Neuronal stem cell (in vitro differentiated cells): ENCODE data around the gene ARRDC2.

ENCODE experiments used
- DNase-seq: peaks from one replicate; pipeline ENCODE4 v3.0.0-alpha.2; 2013; ENCODE audit warnings: low spot score
- H2AFZ ChIP-seq: one replicate; pipeline ENCODE4 v1.6.1; 2013; ENCODE audit warnings: mild to moderate bottlenecking, low read length, inconsistent platforms
- H2AK5ac ChIP-seq: 2 replicates; pipeline ENCODE4 v1.6.1; 2013; ENCODE audit warnings: low read depth, mild to moderate bottlenecking, inconsistent platforms, low read length, moderate library complexity, mixed read lengths
- H2BK120ac ChIP-seq: 2 replicates; pipeline ENCODE4 v1.6.1; 2013; ENCODE audit warnings: low read depth, mild to moderate bottlenecking, inconsistent platforms, low read length, moderate library complexity, mixed read lengths
- H2BK12ac ChIP-seq: one replicate; pipeline ENCODE4 v1.6.1; 2013; ENCODE audit warnings: low read length, inconsistent platforms
- H2BK15ac ChIP-seq: 2 replicates; pipeline ENCODE4 v1.6.1; 2013; ENCODE audit warnings: mild to moderate bottlenecking, low read length, inconsistent platforms, mixed read lengths
- H2BK5ac ChIP-seq: one replicate; pipeline ENCODE4 v1.6.1; 2013; ENCODE audit warnings: inconsistent platforms, mild to moderate bottlenecking, low read length, moderate library complexity
- H3K14ac ChIP-seq: one replicate; pipeline ENCODE4 v1.6.1; 2013; ENCODE audit warnings: low read length, inconsistent platforms
- H3K18ac ChIP-seq: 2 replicates; pipeline ENCODE4 v1.6.1; 2013; ENCODE audit warnings: low read length, inconsistent platforms
- H3K23ac ChIP-seq: 2 replicates; pipeline ENCODE4 v1.6.1; 2013; ENCODE audit warnings: low read depth, mild to moderate bottlenecking, mixed read lengths, low read length, inconsistent platforms; ENCODE audit not compliant: poor library complexity
- H3K27ac ChIP-seq: replicated peaks from 3 replicates; pipeline ENCODE4 v1.5.1; 2013; ENCODE audit warnings: low read length, inconsistent platforms
- H3K27me3 ChIP-seq, 3 experiments: 2 replicates each; pipeline ENCODE4 v1.6.1; 2013; ENCODE audit warnings: low read length in 3 of 3, mild to moderate bottlenecking in 2 of 3, inconsistent platforms in 1 of 3, low read depth in 1 of 3, mixed read lengths in 1 of 3, moderate library complexity in 1 of 3; ENCODE audit not compliant: control insufficient read depth in 3 of 3, insufficient read depth in 3 of 3
- H3K36me3 ChIP-seq, 2 donors: replicated peaks in 1 of 2; 2 replicates each; pipeline ENCODE4 v1.6.1; 2013; ENCODE audit warnings: low read length in 2 of 2; ENCODE audit not compliant: control insufficient read depth in 2 of 2, insufficient read depth in 2 of 2
- H3K4ac ChIP-seq: 2 replicates; pipeline ENCODE4 v1.6.1; 2013; ENCODE audit warnings: inconsistent platforms, mild to moderate bottlenecking, low read length, moderate library complexity
- H3K4me1 ChIP-seq, 2 donors: 1 replicate in 1 of 2; 2 replicates in 1 of 2; pipeline ENCODE4 v1.6.1; 2013; ENCODE audit warnings: low read length in 2 of 2, low read depth in 1 of 2; ENCODE audit not compliant: control insufficient read depth in 2 of 2, insufficient read depth in 1 of 2
- H3K4me2 ChIP-seq: one replicate; pipeline ENCODE4 v1.6.1; 2013; ENCODE audit warnings: mild to moderate bottlenecking, low read length, inconsistent platforms; ENCODE audit not compliant: insufficient read depth, poor library complexity, severe bottlenecking
- H3K4me3 ChIP-seq, 2 donors: 2 replicates each; pipeline ENCODE4 v1.5.1; 2013; ENCODE audit warnings: low read length in 2 of 2, mild to moderate bottlenecking in 2 of 2, inconsistent platforms in 1 of 2, moderate library complexity in 1 of 2
- H3K79me1 ChIP-seq: one replicate; pipeline ENCODE4 v1.6.1; 2013; ENCODE audit warnings: low read depth, mild to moderate bottlenecking, inconsistent platforms, low read length, moderate library complexity
- H3K9ac ChIP-seq: one replicate; pipeline ENCODE4 v1.6.1; 2013; ENCODE audit warnings: mild to moderate bottlenecking, low read depth, low read length, inconsistent platforms; ENCODE audit not compliant: poor library complexity
- H3K9me3 ChIP-seq, 2 donors: replicated peaks in 1 of 2; 2 replicates each; pipeline versions ENCODE3 to v1.6.1; 2013; ENCODE audit warnings: low read length in 2 of 2, mild to moderate bottlenecking in 2 of 2, inconsistent platforms in 1 of 2, low read depth in 1 of 2, mixed read lengths in 1 of 2, moderate library complexity in 1 of 2; ENCODE audit not compliant: control insufficient read depth in 2 of 2, insufficient read depth in 1 of 2
- H4K8ac ChIP-seq: one replicate; pipeline ENCODE4 v1.6.1; 2013; ENCODE audit warnings: low read depth, mild to moderate bottlenecking, inconsistent platforms, low read length, moderate library complexity
- H4K91ac ChIP-seq: one replicate; pipeline ENCODE4 v1.6.1; 2013; ENCODE audit warnings: low read length, low read depth, mild to moderate bottlenecking, inconsistent platforms; ENCODE audit not compliant: poor library complexity
- WGBS, 2 donors: extraction: QIAGEN DNeasy Blood & Tissue Kit; methylation state at CpG; one replicate each; pipeline ENCODE4 v1.1.7; 2013; ENCODE audit warnings: missing lambda C conversion rate in 2 of 2, mixed read lengths in 1 of 2; ENCODE audit not compliant: insufficient read length in 2 of 2, insufficient replicate concordance in 1 of 2; ENCODE audit errors: extremely low coverage in 2 of 2; 5-methylcytosine and 5-hydroxymethylcytosine counted together

Gene ARRDC2

GRCh38 chr19:18007044-18007916 lies 690 bp upstream of the ARRDC2 start:
- Histone ChIP-seq H3K23ac (no peak overlapping the region), H3K36me3 (no peaks in the 10 kb centered on the region), H3K79me1 (no peaks in the 10 kb centered on the region), H3K4me3 (peak overlapping the region; percentile 28 to 76), H3K27me3 (peaks cover 0 to 10% (median 3%) of the 10 kb centered on the region in 3 experiments), H3K4ac (no peak overlapping the region), H2BK12ac (no peak overlapping the region), H3K18ac (peak overlapping the region; percentile 37), H3K14ac (no peak overlapping the region), H3K9ac (peak overlapping the region; percentile 78), H3K4me2 (peak overlapping the region; percentile 90), H3K4me1 (peaks cover 8 to 10% of the 10 kb centered on the region in 2 donors), H4K8ac (no peak overlapping the region), H4K91ac (no peak overlapping the region), H3K27ac (no peak overlapping the region), H2BK120ac (no peak overlapping the region), H3K9me3 (no peaks in the 10 kb centered on the region), H2AFZ (peak overlapping the region; percentile 88), H2AK5ac (no peak overlapping the region), H2BK15ac (no peak overlapping the region), H2BK5ac (no peak overlapping the region)
- WGBS, 2 donors, result no CpG with 5 or more reads among the region's 46 CpGs
- DNase-seq, result peak; percentile 78

GRCh38 chr19:18008814-18009213 lies 844 bp downstream of the ARRDC2 start:
- peak overlapping the region; percentile 97 for H3K14ac ChIP-seq
- H3K4me1 ChIP-seq, result peaks cover 18% of the 10 kb centered on the region in 2 donors
- no peak overlapping the region for H2BK120ac ChIP-seq
- WGBS, 2 donors, result no CpG with 5 or more reads among the region's 11 CpGs
- no peak overlapping the region for H2BK12ac ChIP-seq
- no peaks in the 10 kb centered on the region for H3K79me1 ChIP-seq
- H4K8ac ChIP-seq, result peak overlapping the region; percentile 29
- no peak overlapping the region for H4K91ac ChIP-seq
- H2BK5ac ChIP-seq, result peak overlapping the region; percentile 66
- peak overlapping the region; percentile 99 for H3K18ac ChIP-seq
- peaks cover 0 to 6% (median 0%) of the 10 kb centered on the region in 3 experiments for H3K27me3 ChIP-seq
- H2AFZ ChIP-seq, result no peak overlapping the region
- H3K9me3 ChIP-seq, result no peaks in the 10 kb centered on the region
- no peak for DNase-seq
- H3K4ac ChIP-seq, result no peak overlapping the region
- peak overlapping the region; percentile 98 for H2AK5ac ChIP-seq
- H2BK15ac ChIP-seq, result peak overlapping the region; percentile 54
- peak overlapping the region; percentile 24 for H3K9ac ChIP-seq
- H3K23ac ChIP-seq, result peak overlapping the region; percentile 1
- no peak overlapping the region for H3K4me3 ChIP-seq
- no peak overlapping the region for H3K27ac ChIP-seq
- H3K36me3 ChIP-seq, result no peaks in the 10 kb centered on the region
- no peak overlapping the region for H3K4me2 ChIP-seq

GRCh38 chr19:18009412-18010066 lies 1.6 kb downstream of the ARRDC2 start:
- H3K9me3 ChIP-seq, result no peaks in the 10 kb centered on the region
- H3K4me2 ChIP-seq, result no peak overlapping the region
- no peak overlapping the region for H4K8ac ChIP-seq
- no peaks in the 10 kb centered on the region for H3K79me1 ChIP-seq
- DNase-seq, result no peak
- no peak overlapping the region for H2AFZ ChIP-seq
- no peak overlapping the region for H4K91ac ChIP-seq
- no peak overlapping the region for H3K9ac ChIP-seq
- no peak overlapping the region for H2BK5ac ChIP-seq
- H3K4me3 ChIP-seq, result no peak overlapping the region
- H3K27me3 ChIP-seq, result peaks cover 0 to 6% (median 0%) of the 10 kb centered on the region in 3 experiments
- H3K4ac ChIP-seq, result no peak overlapping the region
- no peak overlapping the region for H2BK120ac ChIP-seq
- no peak overlapping the region for H3K23ac ChIP-seq
- no peak overlapping the region for H3K14ac ChIP-seq
- H2BK12ac ChIP-seq, result peak overlapping the region; percentile 2
- no peak overlapping the region for H2AK5ac ChIP-seq
- peak overlapping the region; percentile 33 for H3K18ac ChIP-seq
- H3K36me3 ChIP-seq, result no peaks in the 10 kb centered on the region
- H3K4me1 ChIP-seq, result peaks cover 21 to 24% of the 10 kb centered on the region in 2 donors
- no peak overlapping the region for H3K27ac ChIP-seq
- no CpG with 5 or more reads among the region's 37 CpGs for WGBS, 2 donors
- H2BK15ac ChIP-seq, result no peak overlapping the region

DNA sequence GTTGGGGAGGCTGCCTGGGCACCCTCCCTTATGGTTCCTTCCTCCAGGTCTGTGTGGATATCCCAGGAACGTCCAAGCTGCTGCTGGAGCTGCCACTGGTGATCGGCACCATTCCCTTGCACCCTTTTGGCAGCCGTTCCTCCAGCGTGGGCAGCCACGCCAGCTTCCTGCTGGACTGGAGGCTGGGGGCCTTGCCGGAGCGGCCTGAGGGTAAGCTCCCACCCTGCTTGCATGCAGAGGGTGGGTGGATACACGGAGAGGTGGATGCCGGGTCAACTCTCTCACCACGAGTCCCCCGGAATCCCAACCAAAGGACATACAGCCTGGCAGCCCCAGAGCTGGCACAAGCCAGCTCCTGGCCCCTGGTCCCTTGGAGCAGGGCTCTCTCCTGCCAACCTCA lies 2.2 kb downstream of the ARRDC2 start:
- Histone ChIP-seq H3K79me1 (no peaks in the 10 kb centered on the region), H3K36me3 (no peaks in the 10 kb centered on the region), H2BK15ac (no peak overlapping the region), H3K9me3 (no peaks in the 10 kb centered on the region), H3K23ac (no peak overlapping the region), H2AK5ac (no peak overlapping the region), H3K27me3 (peaks cover 0 to 6% (median 0%) of the 10 kb centered on the region in 3 experiments), H4K8ac (no peak overlapping the region), H3K4me3 (no peak overlapping the region), H3K14ac (no peak overlapping the region), H3K27ac (no peak overlapping the region), H4K91ac (no peak overlapping the region), H3K18ac (no peak overlapping the region), H2BK12ac (peak overlapping the region; percentile 99), H2BK120ac (no peak overlapping the region), H3K4me2 (no peak overlapping the region), H2BK5ac (no peak overlapping the region), H3K9ac (peak overlapping the region; percentile 37), H2AFZ (no peak overlapping the region), H3K4me1 (peaks cover 21 to 24% of the 10 kb centered on the region in 2 donors), H3K4ac (no peak overlapping the region)
- DNase-seq, result no peak
- WGBS, 2 donors, result no CpG with 5 or more reads among the region's 11 CpGs
